OCI-M1 (cell line): ENCODE results near the gene ME2.
"Not testable (repeated sequence)": the region's sequence is repeated elsewhere in the genome, so short reads cannot be mapped to it uniquely, and the experiment has no call there.

Source experiments
- DNase-seq: peaks from one replicate; lab custom pipeline; 2025; lab: John Stamatoyannopoulos, UW

The ME2 gene

GRCh38 chr18:50973367-50974126 lies 94.6 kb downstream of the ME2 start:
- DNase-seq = no peak

GRCh38 chr18:50977037-50977760 lies 98.3 kb downstream of the ME2 start:
- DNase-seq = no peak

- DNase-seq = no peak
These were observed 102.5 kb downstream of the ME2 start for GRCh38 chr18:50981381-50981780.

- no peak for DNase-seq
These were observed 103.3 kb downstream of the ME2 start for GRCh38 chr18:50982086-50982801.

GRCh38 chr18:50982802-50983179 lies 103.9 kb downstream of the ME2 start:
- DNase-seq = peak; percentile 6

GRCh38 chr18:50986360-50987087 lies 107.6 kb downstream of the ME2 start:
- DNase-seq = no peak

- DNase-seq = no peak
These were observed 108.3 kb downstream of the ME2 start for GRCh38 chr18:50987261-50987660.

- DNase-seq = no peak
These were observed 110.8 kb downstream of the ME2 start for GRCh38 chr18:50989711-50990110.

GRCh38 chr18:50992351-50992762 lies 113.4 kb downstream of the ME2 start:
- no peak for DNase-seq

GRCh38 chr18:50994031-50994430 lies 115.1 kb downstream of the ME2 start:
- no peak for DNase-seq

- not testable (repeated sequence) for DNase-seq
These were observed 124.3 kb downstream of the ME2 start for GRCh38 chr18:51003174-51003573.
